Measurements from ENCODE around the gene FRMPD1. TPM values are rescaled to one million over a fixed set of nuclear protein-coding genes. Genes with fewer than 3 reads are reported as not detected.

The FRMPD1 gene, protein sequence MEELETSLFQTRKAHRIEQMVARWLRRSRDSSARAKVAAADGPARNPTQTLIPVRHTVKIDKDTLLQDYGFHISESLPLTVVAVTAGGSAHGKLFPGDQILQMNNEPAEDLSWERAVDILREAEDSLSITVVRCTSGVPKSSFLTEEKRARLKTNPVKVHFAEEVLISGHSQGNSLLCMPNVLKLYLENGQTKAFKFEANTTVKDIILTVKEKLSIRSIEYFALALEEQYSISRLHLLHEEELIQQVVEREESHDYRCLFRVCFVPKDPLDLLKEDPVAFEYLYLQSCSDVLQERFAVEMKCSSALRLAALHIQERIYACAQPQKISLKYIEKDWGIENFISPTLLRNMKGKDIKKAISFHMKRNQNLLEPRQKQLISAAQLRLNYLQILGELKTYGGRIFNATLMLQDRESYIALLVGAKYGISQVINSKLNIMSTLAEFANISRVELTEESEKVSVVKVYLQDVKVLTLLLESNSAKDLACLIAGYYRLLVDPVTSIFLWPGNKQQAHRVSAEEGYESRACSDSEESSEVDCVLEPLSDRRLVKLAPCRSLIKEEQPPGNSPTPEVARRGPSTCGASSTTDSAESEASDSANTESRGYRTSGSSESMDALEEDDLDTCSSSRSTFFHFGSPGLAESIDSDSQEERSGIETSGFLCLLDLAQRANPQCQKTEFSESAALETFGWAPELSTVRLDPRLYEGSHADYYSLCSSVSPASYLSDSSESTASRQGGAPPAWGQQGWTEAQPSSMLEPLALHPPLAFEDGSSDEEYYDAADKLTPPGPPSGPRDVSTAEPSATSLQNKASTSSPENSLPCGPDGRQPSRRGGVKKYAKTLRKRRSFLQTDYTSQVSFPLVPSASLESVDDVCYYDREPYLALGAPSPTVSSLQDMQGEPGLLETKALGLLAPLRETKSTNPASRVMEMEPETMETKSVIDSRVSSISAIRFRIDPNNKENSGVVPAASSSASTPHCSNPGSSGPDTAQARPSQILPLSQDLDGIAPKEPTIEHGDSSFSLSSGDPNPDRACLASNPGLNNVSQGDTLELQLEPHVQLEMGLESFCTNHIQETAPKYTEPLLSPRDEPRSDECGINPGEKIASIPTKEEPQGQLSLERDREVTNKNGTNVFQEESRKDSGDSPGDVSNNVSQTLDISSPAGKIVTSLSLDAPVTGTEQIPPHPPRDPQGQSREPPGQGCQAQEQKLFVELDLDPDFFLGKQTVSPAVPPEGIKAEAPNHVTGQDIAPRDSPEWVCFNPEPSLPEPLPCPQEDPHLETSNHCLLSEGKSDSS (N-terminal part only)
- not detected for total RNA-seq

DNA sequence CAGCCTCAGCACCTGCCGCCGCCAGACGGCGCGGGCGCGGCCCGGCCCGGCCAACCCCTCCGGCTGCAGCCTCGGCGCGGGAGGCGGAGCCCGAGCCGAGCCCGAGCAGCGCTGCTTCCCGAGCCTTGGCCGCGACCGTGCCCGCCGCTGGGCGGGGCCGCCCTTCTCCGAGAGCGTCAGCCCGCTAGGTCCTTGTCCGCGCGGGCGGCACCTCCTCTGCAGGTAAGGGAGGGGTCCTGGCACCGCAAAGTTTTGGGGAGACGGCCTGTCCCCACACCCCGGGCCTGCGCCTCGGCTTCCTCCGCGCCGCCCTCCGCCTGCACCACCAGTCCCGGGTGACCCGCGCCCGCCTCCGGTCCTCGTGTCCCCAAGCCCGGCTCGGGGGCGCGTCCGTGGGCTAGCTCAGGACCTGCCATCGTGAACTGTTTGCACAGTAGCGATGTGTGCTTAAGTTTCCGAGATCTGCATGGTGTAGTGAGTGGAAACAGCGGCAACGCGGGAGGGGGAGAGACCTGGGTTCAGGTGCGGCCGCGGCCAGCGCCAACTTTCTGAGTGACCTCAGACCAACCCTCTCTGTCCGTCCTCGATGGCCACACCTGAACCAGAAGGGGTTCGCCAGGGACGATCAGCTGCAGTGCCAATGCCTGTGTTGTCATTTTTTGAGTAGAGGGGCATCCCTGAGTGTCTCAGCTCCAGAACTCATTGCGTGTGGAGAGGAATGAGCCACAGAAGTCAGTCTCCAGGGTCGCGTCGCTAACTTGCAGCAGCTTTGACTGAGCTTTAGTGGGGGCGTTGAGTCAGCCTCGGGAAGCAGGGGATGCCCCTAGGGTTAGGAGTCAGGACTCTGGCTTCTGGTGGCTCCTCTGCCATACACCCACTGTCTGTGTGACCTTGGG, at the start of gene FRMPD1:
FRMPD1 (plus strand) TSS at position 82 of the 896 bp plus-strand sequence. CDS start 41,688 bp downstream, outside the sequence.

DNA sequence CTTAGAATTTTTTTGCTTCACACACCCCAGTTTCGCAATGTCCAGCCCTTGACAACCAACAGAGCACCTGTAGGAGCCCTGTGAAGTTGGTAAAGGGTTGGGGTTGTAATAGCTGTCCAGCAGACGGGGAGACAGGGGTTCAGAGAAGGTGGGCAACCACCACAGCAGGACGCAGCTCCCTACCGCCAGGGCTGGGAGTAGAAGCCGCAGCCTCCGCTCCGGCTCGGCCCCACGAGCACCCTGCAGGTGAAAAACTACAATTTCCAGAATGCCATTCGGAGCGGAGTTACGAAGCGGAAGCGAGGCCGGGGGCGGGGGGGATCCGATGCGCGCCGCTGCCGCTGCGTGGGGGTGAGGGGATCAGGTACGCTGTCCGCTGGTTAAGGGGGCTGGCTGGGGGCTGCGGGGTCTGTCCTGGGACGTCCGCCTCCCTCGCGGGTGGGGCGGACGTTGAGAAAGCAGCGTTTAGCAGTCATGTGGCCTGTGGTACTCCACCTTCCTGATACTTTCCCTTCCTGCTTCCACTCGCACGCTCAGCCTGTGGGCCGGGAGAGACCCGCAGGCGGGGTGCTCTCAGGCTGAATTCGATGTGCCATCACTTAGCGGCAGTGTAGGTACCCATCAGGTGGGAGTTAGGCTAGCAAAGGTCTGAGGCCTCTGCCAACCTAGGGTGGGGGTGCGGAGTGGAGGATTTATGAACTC, 102.9 kb downstream of the FRMPD1 start, which contains the start of gene TRMT10B:
TRMT10B (plus strand) TSS at position 317 of the 702 bp plus-strand sequence. CDS start 8,127 bp downstream, outside the sequence.

DNA sequence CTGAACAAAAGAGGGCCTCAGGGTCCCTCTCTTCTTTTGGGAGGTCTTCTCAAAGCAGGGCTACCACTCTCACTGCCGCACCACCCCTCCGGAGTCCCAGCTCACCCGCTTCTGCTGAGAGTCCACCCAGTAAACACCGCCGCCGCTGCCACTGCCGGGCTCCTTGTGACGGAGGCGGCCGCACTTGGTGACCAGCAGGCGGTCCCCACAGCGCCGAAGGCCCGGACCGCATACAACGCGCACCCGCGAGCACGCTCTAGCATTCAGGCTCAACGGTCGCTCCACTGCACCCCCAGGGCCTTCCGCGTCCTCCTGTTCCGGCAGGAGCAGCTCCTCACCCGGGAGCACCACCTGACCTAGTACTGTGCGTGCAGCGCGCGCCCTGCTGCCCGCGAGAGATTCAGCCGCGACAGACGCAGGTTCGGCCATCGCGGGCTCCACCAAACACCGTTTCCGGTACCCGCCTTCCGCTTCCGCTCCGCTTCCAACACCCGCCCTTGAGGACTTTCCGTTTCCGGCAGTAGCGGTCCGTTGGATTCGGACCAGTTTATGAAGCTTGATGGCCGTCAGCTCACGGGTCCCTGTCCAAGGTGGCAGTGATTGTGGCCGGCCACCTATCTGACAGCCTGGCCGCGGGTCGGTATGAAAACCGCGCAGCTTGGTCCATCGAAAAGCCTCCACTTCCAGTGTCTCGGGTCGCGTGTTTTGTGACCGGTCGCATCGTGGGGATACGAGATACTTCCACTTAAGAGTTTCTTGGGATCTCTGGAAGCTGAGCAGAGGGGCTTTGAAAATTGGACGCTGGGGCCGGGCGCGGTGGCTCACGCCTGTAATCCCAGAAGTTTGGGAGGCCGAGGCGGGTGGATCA, 134.1 kb downstream of the FRMPD1 start, which contains the start of gene EXOSC3:
EXOSC3 (minus strand) TSS at position 449 of the 868 bp plus-strand sequence; CDS start at position 429, 20 bp downstream.

Other genes starting within 250 kb of the FRMPD1 start
- gene GRHPR, start 228.3 kb upstream of the FRMPD1 start, total RNA-seq, result 10 to 100 TPM; 59.8 to 63.9 TPM
- gene ZBTB5, start 185.5 kb upstream of the FRMPD1 start, total RNA-seq, result 10 to 100 TPM; 11.5 to 11.7 TPM
- 10 to 100 TPM; 29.0 to 29.2 TPM for gene POLR1E, start 165.0 kb upstream of the FRMPD1 start, total RNA-seq
- 1 to 10 TPM; 2.5 to 3.5 TPM for gene FBXO10, start 74.6 kb upstream of the FRMPD1 start, total RNA-seq
- 10 to 100 TPM; 71.6 to 75.6 TPM for gene TOMM5, start 58.4 kb upstream of the FRMPD1 start, total RNA-seq
- 10 to 100 TPM; 14.6 to 15.4 TPM for gene TRMT10B, start 102.9 kb downstream of the FRMPD1 start, total RNA-seq
- gene EXOSC3, start 134.1 kb downstream of the FRMPD1 start, total RNA-seq, result 10 to 100 TPM; 50.4 to 65.0 TPM
- gene DCAF10, start 149.8 kb downstream of the FRMPD1 start, total RNA-seq, result 10 to 100 TPM; 16.9 to 20.4 TPM

Measured in activated naive CD4-positive, alpha-beta T cell treated with anti-CD3 and anti-CD28 coated beads, Interleukin-2, amount 10 ng/mL, durations not matched to agents 5 hours and 36 hours (primary cell).